Heart right ventricle (tissue), 16 donors: ENCODE measurements around the gene RBM42. TPM values are rescaled to one million over a fixed set of nuclear protein-coding genes. Genes with fewer than 3 reads are reported as not detected.

Experiments used
- ATAC-seq, 8 donors: fragments of 200-7000 bp; cut with Tn5 transposase; one replicate each; pipeline ENCODE4 v1.9.1; 2020; ENCODE audit warnings: mild to moderate bottlenecking in 8 of 8, moderate library complexity in 8 of 8, moderate number of reproducible peaks in 1 of 8
- DNase-seq, 2 donors: peaks; one replicate each; pipeline ENCODE4 v3.0.0-alpha.2; 2020
- H3K27ac ChIP-seq, 10 donors: fragments of 200-600 bp; sonication (generic) in 2 of 10; one replicate each; pipeline versions ENCODE4 v1.5.0 to v1.8.0; 2020 to 2022; ENCODE audit warnings: mild to moderate bottlenecking in 3 of 10
- H3K27me3 ChIP-seq, 7 donors: fragments of 200-600 bp; one replicate each; pipeline ENCODE4 v1.8.0; 2021 to 2022; ENCODE audit warnings: mild to moderate bottlenecking in 2 of 7
- H3K36me3 ChIP-seq, 9 donors: fragments of 200-600 bp; sonication (generic) in 1 of 9; one replicate each; pipeline versions ENCODE4 v1.5.0 to v1.8.0; 2020 to 2022; ENCODE audit warnings: mild to moderate bottlenecking in 2 of 9
- H3K4me1 ChIP-seq, 9 donors: fragments of 200-600 bp; sonication (generic) in 1 of 9; one replicate each; pipeline versions ENCODE4 v1.5.0 to v1.8.0; 2020 to 2022; ENCODE audit warnings: mild to moderate bottlenecking in 4 of 9
- H3K4me3 ChIP-seq, 10 donors: fragments of 200-600 bp; sonication (generic) in 2 of 10; one replicate each; pipeline versions ENCODE4 v1.5.0 to v1.8.0; 2020 to 2022; ENCODE audit warnings: mild to moderate bottlenecking in 7 of 10, moderate library complexity in 2 of 10
- H3K9me3 ChIP-seq, 11 donors: fragments of 200-600 bp in 10 of 11; sonication (generic) in 2 of 11; one replicate each; pipeline versions ENCODE4 v1.5.0 to v1.8.0; 2013 to 2022; ENCODE audit warnings: mild to moderate bottlenecking in 2 of 11, control low read depth in 1 of 11, moderate library complexity in 1 of 11
- CTCF ChIP-seq, 9 donors: fragments of 200-600 bp; sonication (generic) in 2 of 9; IDR thresholded peaks; one replicate each; pipeline versions ENCODE4 v1.5.0 to v1.8.0; 2021 to 2022; ENCODE audit warnings: antibody characterized with exemption in 9 of 9, mild to moderate bottlenecking in 5 of 9, moderate library complexity in 1 of 9
- WGBS, 2 donors: extraction: QIAGEN DNeasy Blood & Tissue Kit; methylation state at CpG; one replicate each; pipeline ENCODE4 v1.1.7; 2013; ENCODE audit warnings: inconsistent platforms in 1 of 2; 5-methylcytosine and 5-hydroxymethylcytosine counted together
- intact Hi-C, 10 donors: fragments of 100-400 bp; cut with DNase I; formaldehyde crosslinking; loops; one replicate each; pipeline versions ENCODE4 v1.11.1 to v1.14.2; 2022
- polyA plus RNA-seq, 2 donors: library from polyadenylated mRNA; stranded (reverse); fragments of 200-250 nt; gene quantifications; one replicate each; pipeline ENCODE4 v1.2.3, GENCODE V29; 2013
- total RNA-seq, 10 donors: library from RNA; stranded (reverse); fragmentation: NEBNext Ultra II Directional in 3 of 10; extraction: Animal tissue kit (Norgen Biotek cat#: 25700) in 3 of 10; gene quantifications; one replicate each; pipeline versions ENCODE4 v1.2.1 to v1.2.4, GENCODE V29; 2021 to 2023
- donor health status: Arrhythmogenic right ventricular cardiomyopathy.
- donor health status: ischemic (EF 13 %, LVEDD 7.1; RV severe dilation, severe dysfunction).
- donor health status: healthy with polysubstance abuse.
- donor health status: DM: no; HTN: yes; CAD: no.
- donor health status: DM: no; HTN: no; CAD: no.
- donor health status: ischemic (EF 25% LVEDD 6.9; RV normal size, moderate dysfunction).
- donor health status: ischemic (EF 25% LVEDD 5.7; RV mildly dilated, moderate dysfunction).
- donor health status: healthy.
- donor health status: DM: yes; HTN: yes; CAD: no.
- donor health status: Ischemic cardiomyopathy.
- donor health status: ischemic (EF 35%, LVEDD 5.7; RV mildly dilated, moderate dysfunction).
- donor health status: nonischemic (EF 11% LVEDD 7.7; RV severe dilation, severe dysfunction).
- donor health status: DM: yes; HTN: yes; CAD: no.
- donor health status: PGD.
- donor health status: ischemic (EF 29% LVEDD 5.4; RV normal size, mild dysfunction).
- donor health status: nonischemic (EF 23%, LVEDD 6.1; RV moderate dilation, normal function).

The RBM42 gene
- total and polyA plus RNA-seq, 12 donors, result 43.5 to 93.1 (median 53.7) TPM

GRCh38 chr19:35642312-35642711 is 13.5 kb downstream of the RBM42 start:
- no peak for ATAC-seq
- 65 to 72% methylated on average over 10 of the region's 10 CpGs for WGBS, 2 donors
- TF ChIP-seq CTCF (IDR thresholded peaks at IDR 0.05), result no peak
- DNase-seq, result no peak
- Histone ChIP-seq H3K27ac (peak overlapping the region in 1 of 10 donors; percentile 66), H3K9me3 (no peaks in the 10 kb centered on the region), H3K4me3 (no peak overlapping the region), H3K4me1 (peaks cover 5 to 41% (median 23%) of the 10 kb centered on the region in 9 donors), H3K36me3 (peaks cover 0 to 12% (median 9%) of the 10 kb centered on the region in 9 donors), H3K27me3 (no peaks in the 10 kb centered on the region)
- intact Hi-C loops, result loop anchor here in 3 of 10 donors (5.0 to 10.0 kb wide), 2 partner anchors 95 to 98 kb away; partner anchors contain the start of gene TMEM147 (in 3 of the 3)

- 36 to 45% methylated on average over 15 of the region's 15 CpGs for WGBS, 2 donors
- no peaks in the 10 kb centered on the region for H3K27me3 ChIP-seq
- peak overlapping the region in 7 of 10 donors; percentile 77 to 92 (median 85) for H3K27ac ChIP-seq
- DNase-seq (no peak), ATAC-seq (no peak)
- H3K4me3 ChIP-seq, result peak overlapping the region; percentile 30 to 80 (median 62)
- peaks cover 0 to 7% (median 4%) of the 10 kb centered on the region in 9 donors for H3K36me3 ChIP-seq
- no peak for TF ChIP-seq CTCF (IDR thresholded peaks at IDR 0.05)
- no peaks in the 10 kb centered on the region for H3K9me3 ChIP-seq
- intact Hi-C loops, result loop anchor here in 3 of 10 donors (5.0 to 10.0 kb wide), 2 partner anchors 96 to 98 kb away; partner anchors contain the start of gene TMEM147 (in 3 of the 3)
- peaks cover 5 to 46% (median 23%) of the 10 kb centered on the region in 9 donors for H3K4me1 ChIP-seq
Measured at GRCh38 chr19:35642798-35643254, 14.0 kb downstream of the RBM42 start.

GRCh38 chr19:35643255-35644205 is 14.7 kb downstream of the RBM42 start:
- 1% methylated on average over 69 of the region's 69 CpGs for WGBS, 2 donors
- ATAC-seq (peak; percentile 49 to 72 (median 60)), DNase-seq (peak; percentile 78 to 82)
- no peaks in the 10 kb centered on the region for H3K27me3 ChIP-seq
- H3K4me3 ChIP-seq, result peak overlapping the region; percentile 30 to 80 (median 62)
- peaks cover 5 to 47% (median 26%) of the 10 kb centered on the region in 9 donors for H3K4me1 ChIP-seq
- H3K27ac ChIP-seq, result peak overlapping the region in 9 of 10 donors; percentile 72 to 92 (median 80)
- no peaks in the 10 kb centered on the region for H3K9me3 ChIP-seq
- peak in 2 of 9 donors; percentile 16 to 27 for TF ChIP-seq CTCF (IDR thresholded peaks at IDR 0.05)
- peaks cover 0 to under 1% (median 0%) of the 10 kb centered on the region in 9 donors for H3K36me3 ChIP-seq
- intact Hi-C loops, result loop anchor here in 3 of 10 donors (5.0 to 10.0 kb wide), 2 partner anchors 96 to 99 kb away; partner anchors contain the start of gene TMEM147 (in 3 of the 3)
